GM18502 (cell line): ENCODE data around the gene INHA.
A peak's percentile ranks its signal among the peaks of the same experiment; 100 is the strongest.

Source experiments
- ATAC-seq: cut with Tn5 transposase; IDR thresholded peaks from one replicate; pipeline ENCODE4 v1.9.1; 2021; ENCODE audit warnings: mild to moderate bottlenecking; ENCODE audit not compliant: unreplicated experiment, poor library complexity

The INHA gene

GRCh38 chr2:219557320-219557719 lies 14.8 kb upstream of the INHA start:
- no peak for ATAC-seq

GRCh38 chr2:219557791-219558785 lies 14.0 kb upstream of the INHA start:
- no peak for ATAC-seq

GRCh38 chr2:219559156-219559915 lies 12.8 kb upstream of the INHA start:
- ATAC-seq, result no peak

- peak; percentile 47 for ATAC-seq
Observed at GRCh38 chr2:219560037-219560892, 11.8 kb upstream of the INHA start.

GRCh38 chr2:219560893-219561178 lies 11.3 kb upstream of the INHA start:
- ATAC-seq, result no peak

- no peak for ATAC-seq
Observed at GRCh38 chr2:219561179-219562048, 10.7 kb upstream of the INHA start.

- no peak for ATAC-seq
Observed at GRCh38 chr2:219562049-219563020, 9.8 kb upstream of the INHA start.

- ATAC-seq, result no peak
Observed at GRCh38 chr2:219563271-219563928, 8.7 kb upstream of the INHA start.

- no peak for ATAC-seq
Observed at GRCh38 chr2:219565130-219566080, 6.7 kb upstream of the INHA start.

- ATAC-seq, result no peak
Observed at GRCh38 chr2:219566640-219567039, 5.5 kb upstream of the INHA start.

GRCh38 chr2:219567131-219567530 lies 5.0 kb upstream of the INHA start:
- ATAC-seq, result no peak

GRCh38 chr2:219567791-219568361 lies 4.2 kb upstream of the INHA start:
- no peak for ATAC-seq

- ATAC-seq, result no peak
Observed at GRCh38 chr2:219569041-219569440, 3.1 kb upstream of the INHA start.

GRCh38 chr2:219569635-219570034 lies 2.5 kb upstream of the INHA start:
- ATAC-seq, result no peak

GRCh38 chr2:219570194-219570923 lies 1.8 kb upstream of the INHA start:
- no peak for ATAC-seq

GRCh38 chr2:219570924-219571310 lies 1.2 kb upstream of the INHA start:
- no peak for ATAC-seq
